Mesendoderm (in vitro differentiated cells): ENCODE measurements around the gene RARS1.

ENCODE experiments used
- DNase-seq: peaks from one replicate; pipeline ENCODE4 v3.0.0; 2013
- H2AK5ac ChIP-seq: 2 replicates; pipeline ENCODE4 v1.6.1; 2013; ENCODE audit warnings: low read length, inconsistent platforms
- H2BK120ac ChIP-seq: 2 replicates; pipeline ENCODE4 v1.6.1; 2013; ENCODE audit warnings: low read depth, mild to moderate bottlenecking, low read length, moderate library complexity, mixed read lengths
- H2BK15ac ChIP-seq: replicated peaks from 2 replicates; pipeline ENCODE4 v1.6.1; 2013; ENCODE audit warnings: low read depth, mild to moderate bottlenecking, moderate library complexity
- H2BK5ac ChIP-seq: 2 replicates; pipeline ENCODE4 v1.6.1; 2013; ENCODE audit warnings: low read length, inconsistent platforms
- H3K18ac ChIP-seq: 2 replicates; pipeline ENCODE4 v1.6.1; 2013; ENCODE audit warnings: mild to moderate bottlenecking, low read length, mixed read lengths
- H3K23ac ChIP-seq: one replicate; pipeline ENCODE4 v1.6.1; 2013; ENCODE audit warnings: low read length
- H3K27ac ChIP-seq: 2 replicates; pipeline ENCODE4 v1.5.1; 2013; ENCODE audit warnings: low read depth, mild to moderate bottlenecking, inconsistent platforms, low read length, moderate library complexity
- H3K27me3 ChIP-seq: 2 replicates; pipeline ENCODE4 v1.6.1; 2013; ENCODE audit warnings: low read length, control low read depth, mild to moderate bottlenecking, inconsistent platforms; ENCODE audit not compliant: insufficient read depth, poor library complexity
- H3K36me3 ChIP-seq: 2 replicates; pipeline ENCODE4 v1.6.1; 2013; ENCODE audit warnings: low read length, inconsistent platforms; ENCODE audit not compliant: control insufficient read depth, insufficient read depth
- H3K4ac ChIP-seq: one replicate; pipeline ENCODE4 v1.6.1; 2013; ENCODE audit warnings: low read depth, mild to moderate bottlenecking, low read length, moderate library complexity
- H3K4me1 ChIP-seq: 2 replicates; pipeline ENCODE4 v1.6.1; 2013; ENCODE audit warnings: low read depth, low read length, inconsistent platforms; ENCODE audit not compliant: control insufficient read depth
- H3K4me2 ChIP-seq: 2 replicates; pipeline ENCODE4 v1.6.1; 2013; ENCODE audit warnings: low read length
- H3K4me3 ChIP-seq: 2 replicates; pipeline ENCODE4 v1.5.1; 2013; ENCODE audit warnings: mild to moderate bottlenecking, low read length
- H3K56ac ChIP-seq: one replicate; pipeline ENCODE4 v1.6.1; 2013; ENCODE audit warnings: low read length
- H3K79me1 ChIP-seq: 2 replicates; pipeline ENCODE4 v1.6.1; 2013; ENCODE audit warnings: low read length, inconsistent platforms
- H3K79me2 ChIP-seq: 2 replicates; pipeline ENCODE4 v1.6.1; 2013; ENCODE audit warnings: mild to moderate bottlenecking, low read length; ENCODE audit not compliant: control insufficient read depth, insufficient read depth
- H3K9ac ChIP-seq: 2 replicates; pipeline ENCODE4 v1.6.1; 2013; ENCODE audit warnings: low read length, inconsistent platforms
- H4K5ac ChIP-seq: one replicate; pipeline ENCODE4 v1.6.1; 2013; ENCODE audit warnings: low read length
- H4K8ac ChIP-seq: one replicate; pipeline ENCODE4 v1.6.1; 2013; ENCODE audit warnings: low read depth, mild to moderate bottlenecking, control low read depth, low read length, moderate library complexity
- WGBS: extraction: QIAGEN DNeasy Blood & Tissue Kit; methylation state at CpG from one replicate; pipeline ENCODE4 v1.1.7; 2013; ENCODE audit warnings: low lambda C conversion rate, missing lambda C conversion rate; ENCODE audit not compliant: insufficient coverage; ENCODE audit errors: extremely low coverage; 5-methylcytosine and 5-hydroxymethylcytosine counted together

The RARS1 gene

DNA sequence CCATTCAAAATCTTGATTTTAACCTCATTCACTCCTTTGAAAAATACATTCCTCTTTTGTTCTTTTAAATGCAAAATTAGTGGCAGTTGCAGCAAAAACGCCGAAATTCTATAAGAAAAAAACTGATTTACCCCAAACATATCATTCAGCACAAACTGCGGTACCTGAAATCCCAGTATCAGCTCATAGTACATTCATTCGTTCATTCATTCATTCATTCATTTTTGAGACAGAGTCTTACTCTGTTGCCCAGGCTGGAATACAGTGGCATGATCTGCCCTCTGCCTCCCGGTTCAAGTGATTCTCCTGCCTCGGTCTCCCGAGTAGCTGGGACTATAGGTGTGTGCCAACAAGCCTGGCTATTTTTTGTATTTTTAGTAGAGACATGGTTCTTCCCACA lies 63.3 kb downstream of the RARS1 start:
- H3K56ac ChIP-seq = no peak overlapping the region
- H3K23ac ChIP-seq = no peak overlapping the region
- no peak overlapping the region for H2BK15ac ChIP-seq
- H3K27me3 ChIP-seq = no peaks in the 10 kb centered on the region
- peaks cover 2% of the 10 kb centered on the region for H3K79me1 ChIP-seq
- no peaks in the 10 kb centered on the region for H3K4me1 ChIP-seq
- no peak overlapping the region for H4K8ac ChIP-seq
- H2BK5ac ChIP-seq = no peak overlapping the region
- no peak overlapping the region for H3K27ac ChIP-seq
- no peak overlapping the region for H3K9ac ChIP-seq
- no peak overlapping the region for H2AK5ac ChIP-seq
- WGBS = no CpG with 5 or more reads among the region's 7 CpGs
- H3K4me3 ChIP-seq = no peak overlapping the region
- H3K4ac ChIP-seq = no peak overlapping the region
- H3K36me3 ChIP-seq = no peaks in the 10 kb centered on the region
- no peak overlapping the region for H3K18ac ChIP-seq
- no peak overlapping the region for H4K5ac ChIP-seq
- no peak for DNase-seq
- H2BK120ac ChIP-seq = no peak overlapping the region
- no peak overlapping the region for H3K4me2 ChIP-seq
- H3K79me2 ChIP-seq = no peaks in the 10 kb centered on the region

DNA sequence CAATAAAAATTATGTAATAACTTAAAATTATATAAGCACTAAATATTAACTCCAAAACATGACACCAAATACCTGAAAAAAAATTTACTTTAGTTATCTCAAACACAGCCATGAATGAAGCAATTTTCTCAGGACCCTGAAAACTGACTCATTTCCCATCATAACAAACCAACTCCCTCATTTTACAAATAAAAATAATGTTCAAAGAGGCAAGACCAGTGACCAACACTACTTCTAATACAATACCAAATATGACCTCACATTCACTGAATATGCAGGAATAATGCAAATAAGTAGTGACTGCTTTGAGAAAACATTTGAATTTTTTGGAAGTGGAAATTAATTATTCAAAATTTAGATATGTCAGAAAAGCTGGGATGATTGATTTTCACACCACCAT lies 64.4 kb downstream of the RARS1 start:
- no peak overlapping the region for H2BK5ac ChIP-seq
- H3K36me3 ChIP-seq = no peaks in the 10 kb centered on the region
- no peak overlapping the region for H3K56ac ChIP-seq
- peaks cover 2% of the 10 kb centered on the region for H3K79me1 ChIP-seq
- H2BK15ac ChIP-seq = no peak overlapping the region
- no peak overlapping the region for H3K9ac ChIP-seq
- H2BK120ac ChIP-seq = no peak overlapping the region
- no peak overlapping the region for H2AK5ac ChIP-seq
- H3K27me3 ChIP-seq = no peaks in the 10 kb centered on the region
- H4K8ac ChIP-seq = no peak overlapping the region
- DNase-seq = no peak
- no peaks in the 10 kb centered on the region for H3K4me1 ChIP-seq
- H3K4me2 ChIP-seq = no peak overlapping the region
- no peak overlapping the region for H4K5ac ChIP-seq
- no peak overlapping the region for H3K23ac ChIP-seq
- no peak overlapping the region for H3K27ac ChIP-seq
- no peak overlapping the region for H3K4ac ChIP-seq
- H3K4me3 ChIP-seq = no peak overlapping the region
- H3K79me2 ChIP-seq = no peaks in the 10 kb centered on the region
- no peak overlapping the region for H3K18ac ChIP-seq

DNA sequence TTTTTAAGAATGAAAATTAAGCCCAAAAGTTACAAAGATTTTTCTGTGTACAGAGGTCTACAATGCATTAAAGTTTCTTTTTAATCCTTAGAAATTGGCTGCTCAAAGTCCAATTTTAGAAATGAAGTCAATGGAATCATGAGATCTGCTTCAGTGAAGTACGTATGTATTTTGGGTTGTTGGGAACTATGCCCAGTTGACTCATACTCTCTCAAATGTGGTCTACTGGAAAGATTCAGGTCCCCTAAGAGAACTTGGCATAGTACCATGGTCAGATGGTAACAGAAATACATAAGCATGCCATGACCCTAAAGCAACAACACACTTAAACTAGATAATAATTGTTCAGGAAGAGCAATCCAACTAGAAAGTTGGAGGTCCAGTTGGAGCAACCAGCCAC lies 65.9 kb downstream of the RARS1 start:
- Histone ChIP-seq H2BK120ac (no peak overlapping the region), H3K79me1 (peaks cover 4% of the 10 kb centered on the region), H4K5ac (no peak overlapping the region), H3K4me2 (no peak overlapping the region), H3K4ac (no peak overlapping the region), H4K8ac (no peak overlapping the region), H2BK15ac (no peak overlapping the region), H3K27me3 (no peaks in the 10 kb centered on the region), H3K4me1 (no peaks in the 10 kb centered on the region), H2AK5ac (no peak overlapping the region), H2BK5ac (no peak overlapping the region), H3K9ac (no peak overlapping the region), H3K79me2 (no peaks in the 10 kb centered on the region), H3K18ac (no peak overlapping the region), H3K36me3 (no peaks in the 10 kb centered on the region), H3K27ac (no peak overlapping the region), H3K4me3 (no peak overlapping the region), H3K56ac (no peak overlapping the region), H3K23ac (no peak overlapping the region)
- no CpG with 5 or more reads among the region's 1 CpG for WGBS
- DNase-seq = no peak

DNA sequence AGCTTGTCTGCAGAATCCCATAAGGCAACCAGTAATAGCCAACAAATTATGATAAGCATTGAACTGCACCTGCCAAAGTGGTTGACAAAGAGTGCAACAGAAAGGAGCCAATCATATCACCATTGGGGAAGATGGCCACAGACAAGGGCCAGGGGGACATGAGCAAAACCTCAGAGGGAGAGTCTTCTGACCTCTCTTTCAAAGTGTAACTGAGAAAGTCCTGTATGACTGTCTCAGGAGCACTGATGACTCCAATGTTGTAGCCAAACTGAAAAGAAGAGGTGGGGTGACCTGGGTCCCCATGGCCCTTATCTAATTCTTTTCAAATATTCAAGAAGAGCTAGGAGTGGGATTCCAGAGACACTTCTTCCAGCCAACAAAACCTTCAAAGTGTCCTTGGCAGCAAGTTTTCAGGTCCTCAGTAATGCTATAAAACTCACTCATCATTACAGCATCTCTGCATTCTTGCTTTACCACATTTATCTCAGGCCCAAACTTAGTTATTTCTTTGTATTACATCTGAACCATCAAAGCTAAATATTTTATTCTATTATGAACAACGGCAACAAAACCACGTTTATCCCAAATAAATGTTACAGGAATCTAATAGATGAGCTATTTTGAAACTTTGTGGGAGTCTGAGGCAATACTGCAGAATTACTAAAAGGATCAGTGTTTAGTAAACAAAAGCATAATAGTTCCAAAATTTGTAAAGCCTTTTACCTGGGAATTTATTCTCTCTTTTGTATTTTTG lies 67.3 kb downstream of the RARS1 start:
- no peak overlapping the region for H3K56ac ChIP-seq
- no CpG with 5 or more reads among the region's 2 CpGs for WGBS
- no peak overlapping the region for H2BK5ac ChIP-seq
- H3K18ac ChIP-seq = no peak overlapping the region
- no peak overlapping the region for H4K5ac ChIP-seq
- no peak overlapping the region for H4K8ac ChIP-seq
- no peak overlapping the region for H3K9ac ChIP-seq
- peaks cover 4% of the 10 kb centered on the region for H3K79me1 ChIP-seq
- H2AK5ac ChIP-seq = no peak overlapping the region
- no peak overlapping the region for H2BK15ac ChIP-seq
- H3K27me3 ChIP-seq = no peaks in the 10 kb centered on the region
- no peak for DNase-seq
- no peaks in the 10 kb centered on the region for H3K79me2 ChIP-seq
- no peak overlapping the region for H3K27ac ChIP-seq
- H3K36me3 ChIP-seq = no peaks in the 10 kb centered on the region
- H3K4ac ChIP-seq = no peak overlapping the region
- no peaks in the 10 kb centered on the region for H3K4me1 ChIP-seq
- no peak overlapping the region for H2BK120ac ChIP-seq
- no peak overlapping the region for H3K4me3 ChIP-seq
- H3K23ac ChIP-seq = no peak overlapping the region
- H3K4me2 ChIP-seq = no peak overlapping the region

DNA sequence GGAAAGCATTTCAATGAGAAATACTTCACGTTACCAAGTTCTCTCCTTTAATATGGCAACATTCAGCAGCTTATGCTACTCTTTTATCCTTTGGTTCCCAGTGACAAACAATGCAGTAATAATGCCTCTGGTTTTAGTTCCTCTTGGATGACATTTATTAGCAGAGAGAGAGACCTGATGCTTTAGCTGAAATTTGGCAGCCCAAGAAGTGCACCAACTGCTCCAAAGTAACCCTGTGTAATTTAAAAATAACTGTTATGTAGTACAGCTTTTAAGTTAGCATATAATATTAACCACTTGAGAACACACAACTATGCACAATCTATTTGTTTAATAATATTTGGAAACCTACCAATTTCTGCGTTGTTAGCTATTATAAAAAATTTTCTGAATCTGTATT lies 71.1 kb downstream of the RARS1 start:
- Histone ChIP-seq H2AK5ac (no peak overlapping the region), H4K8ac (no peak overlapping the region), H3K56ac (no peak overlapping the region), H3K18ac (no peak overlapping the region), H2BK15ac (no peak overlapping the region), H3K4me1 (no peaks in the 10 kb centered on the region), H3K36me3 (no peaks in the 10 kb centered on the region), H3K23ac (no peak overlapping the region), H2BK5ac (no peak overlapping the region), H3K9ac (no peak overlapping the region), H3K4me3 (no peak overlapping the region), H3K79me1 (peaks cover 6% of the 10 kb centered on the region), H3K4me2 (no peak overlapping the region), H3K4ac (no peak overlapping the region), H3K27ac (no peak overlapping the region), H3K79me2 (no peaks in the 10 kb centered on the region), H2BK120ac (no peak overlapping the region), H3K27me3 (no peaks in the 10 kb centered on the region), H4K5ac (no peak overlapping the region)
- WGBS = no CpG with 5 or more reads among the region's 2 CpGs
- no peak for DNase-seq

DNA sequence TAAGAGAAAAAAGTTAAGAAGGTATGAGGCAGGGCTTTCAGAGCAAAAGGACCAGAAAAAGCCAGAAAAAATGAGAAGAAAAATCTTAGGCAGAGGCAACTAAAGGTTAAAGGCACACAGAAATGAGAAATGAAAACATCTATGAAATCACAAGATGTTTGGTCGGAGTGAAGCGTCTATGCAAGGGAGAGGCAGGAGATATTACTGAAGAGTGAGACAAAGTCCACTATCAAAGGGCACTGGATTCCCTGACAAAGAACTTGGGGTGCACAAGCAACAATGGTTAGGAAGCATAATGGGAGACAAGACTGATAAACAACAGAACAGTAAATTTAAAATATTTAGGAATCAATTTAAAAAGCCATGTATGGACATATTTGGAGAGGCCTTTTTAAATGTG lies 76.0 kb downstream of the RARS1 start:
- Histone ChIP-seq H3K4me2 (no peak overlapping the region), H2BK5ac (no peak overlapping the region), H3K56ac (no peak overlapping the region), H3K36me3 (peaks cover 1% of the 10 kb centered on the region), H2BK120ac (no peak overlapping the region), H3K27me3 (no peaks in the 10 kb centered on the region), H4K8ac (peak overlapping the region; percentile 76), H3K79me2 (peaks cover 7% of the 10 kb centered on the region), H2AK5ac (no peak overlapping the region), H3K4me1 (no peaks in the 10 kb centered on the region), H3K23ac (no peak overlapping the region), H3K27ac (no peak overlapping the region), H4K5ac (no peak overlapping the region), H3K4ac (no peak overlapping the region), H2BK15ac (no peak overlapping the region), H3K18ac (no peak overlapping the region), H3K9ac (no peak overlapping the region), H3K79me1 (peaks cover 2% of the 10 kb centered on the region), H3K4me3 (no peak overlapping the region)
- DNase-seq = no peak
- WGBS = no CpG with 5 or more reads among the region's 2 CpGs
